Kidney (tissue), 14 donors: ENCODE results near the gene TMEM237. TPM values are rescaled to one million over a fixed set of nuclear protein-coding genes. Genes with fewer than 3 reads are reported as not detected.

Experiments used
- DNase-seq, 5 donors: peaks; one replicate each; pipeline ENCODE4 v3.0.0-alpha.2; 2013 to 2020
- FAIRE-seq: peaks from 2 replicates; lab custom pipeline; 2012; peaks lifted over from hg19 to GRCh38; lab: Jason Lieb, UNC
- H3K27ac ChIP-seq, 2 donors: one replicate each; pipeline ENCODE4 v1.7.0; 2013; ENCODE audit warnings: low read depth in 2 of 2, low read length in 2 of 2, inconsistent platforms in 1 of 2
- H3K27me3 ChIP-seq: one replicate; pipeline ENCODE4 v1.7.1; 2013; ENCODE audit warnings: low read length, inconsistent platforms; ENCODE audit not compliant: control insufficient read depth, insufficient read depth
- H3K36me3 ChIP-seq, 3 donors: one replicate each; pipeline versions ENCODE4 v1.7.0 to v1.7.1; 2013; ENCODE audit warnings: low read length in 3 of 3, control low read depth in 1 of 3, inconsistent platforms in 1 of 3; ENCODE audit not compliant: insufficient read depth in 3 of 3, control insufficient read depth in 2 of 3
- H3K4me1 ChIP-seq, 3 donors: one replicate each; pipeline versions ENCODE4 v1.7.0 to v1.7.1; 2013; ENCODE audit warnings: low read length in 3 of 3, inconsistent platforms in 1 of 3, low read depth in 1 of 3; ENCODE audit not compliant: control insufficient read depth in 2 of 3, insufficient read depth in 2 of 3
- H3K4me3 ChIP-seq, 3 donors: one replicate each; pipeline versions ENCODE4 v1.7.0 to v1.8.1; 2013; ENCODE audit warnings: low read length in 3 of 3, control low read depth in 1 of 3, inconsistent platforms in 1 of 3
- H3K9ac ChIP-seq, 3 donors: one replicate each; pipeline versions ENCODE4 v1.7.0 to v1.7.1; 2013; ENCODE audit warnings: low read length in 3 of 3, control low read depth in 1 of 3, inconsistent platforms in 1 of 3
- H3K9me3 ChIP-seq, 3 donors: one replicate each; pipeline versions ENCODE4 v1.7.0 to v1.7.1; 2013; ENCODE audit warnings: low read length in 3 of 3, control low read depth in 1 of 3, inconsistent platforms in 1 of 3; ENCODE audit not compliant: control insufficient read depth in 2 of 3, insufficient read depth in 1 of 3
- CTCF ChIP-seq: IDR thresholded peaks from 3 replicates; pipeline ENCODE4 v1.5.1; 2012; ENCODE audit warnings: mild to moderate bottlenecking, moderate library complexity, borderline replicate concordance; ENCODE audit not compliant: insufficient read depth; ENCODE audit errors: extremely low read depth
- intact Hi-C: fragments of 100-400 bp; cut with DNase I; formaldehyde crosslinking; loops from one replicate; pipeline ENCODE4 v1.11.1; 2022
- polyA plus RNA-seq: library from polyadenylated mRNA; stranded (reverse); fragments of 350-450 nt; fragmentation: Illumina TruSeq; extraction: RNeasy Lipid Tissue Mini Kit (QIAGEN cat#74804); gene quantifications from one replicate; pipeline ENCODE4 v1.2.3, GENCODE V29; 2014; ENCODE audit warnings: low read depth, low replicate concordance; ENCODE audit not compliant: insufficient read depth
- total RNA-seq: library from RNA; stranded (reverse); fragmentation: NEBNext Ultra II Directional; extraction: Animal tissue kit (Norgen Biotek cat#: 25700); gene quantifications from one replicate; pipeline ENCODE4 v1.2.1, GENCODE V29; 2021
- donor health status: control.
- donor health status: control.
- donor health status: control.
- donor health status: control.
- donor health status: control.
- donor health status: DM: yes; HTN: yes; CAD: no.
- donor health status: Normal renal cell carcinoma (clear cell type).

Gene TMEM237
- total and polyA plus RNA-seq, 2 donors from 2014 or later, result 10.7 to 14.9 TPM

GRCh38 chr2:201649442-201649841 lies 6.1 kb upstream of the TMEM237 start:
- Histone ChIP-seq H3K36me3 (no peaks in the 10 kb centered on the region), H3K9ac (no peak overlapping the region), H3K9me3 (no peaks in the 10 kb centered on the region), H3K4me1 (no peaks in the 10 kb centered on the region), H3K27ac (no peak overlapping the region), H3K27me3 (no peaks in the 10 kb centered on the region), H3K4me3 (no peak overlapping the region)
- no peak for TF ChIP-seq CTCF
- no peak for FAIRE-seq
- intact Hi-C loops, result no loop called here
- no peak for DNase-seq

- intact Hi-C loops, result no loop called here
- DNase-seq (no peak), FAIRE-seq (no peak)
- Histone ChIP-seq H3K9ac (no peak overlapping the region), H3K4me3 (no peak overlapping the region), H3K4me1 (peaks cover 0 to 5% (median 0%) of the 10 kb centered on the region in 3 donors), H3K36me3 (no peaks in the 10 kb centered on the region), H3K27me3 (no peaks in the 10 kb centered on the region), H3K27ac (no peak overlapping the region), H3K9me3 (no peaks in the 10 kb centered on the region)
- TF ChIP-seq CTCF, result no peak
Observed at GRCh38 chr2:201647431-201647830, 4.1 kb upstream of the TMEM237 start.

- no peaks in the 10 kb centered on the region for H3K27me3 ChIP-seq
- H3K9ac ChIP-seq, result peak overlapping the region; percentile 1 to 94 (median 57)
- H3K4me3 ChIP-seq, result peak overlapping the region; percentile 53 to 98 (median 77)
- peak overlapping the region in 1 of 2 donors; percentile 2 for H3K27ac ChIP-seq
- intact Hi-C loops, result no loop called here
- FAIRE-seq (no peak), DNase-seq (peak in 4 of 5 donors; percentile 15 to 56 (median 38))
- H3K36me3 ChIP-seq, result no peaks in the 10 kb centered on the region
- no peaks in the 10 kb centered on the region for H3K9me3 ChIP-seq
- peaks cover 0 to 5% (median 2%) of the 10 kb centered on the region in 3 donors for H3K4me1 ChIP-seq
- TF ChIP-seq CTCF, result no peak
Observed at GRCh38 chr2:201644001-201644400, 698 bp upstream of the TMEM237 start.
